HG03108 (cell line): ENCODE measurements around the gene KIF20B.
A peak's percentile ranks its signal among the peaks of the same experiment; 100 is the strongest.

Experiments used
- ATAC-seq: cut with Tn5 transposase; IDR thresholded peaks from one replicate; pipeline ENCODE4 v1.9.1; 2021; ENCODE audit warnings: moderate library complexity; ENCODE audit not compliant: unreplicated experiment

Gene KIF20B, protein sequence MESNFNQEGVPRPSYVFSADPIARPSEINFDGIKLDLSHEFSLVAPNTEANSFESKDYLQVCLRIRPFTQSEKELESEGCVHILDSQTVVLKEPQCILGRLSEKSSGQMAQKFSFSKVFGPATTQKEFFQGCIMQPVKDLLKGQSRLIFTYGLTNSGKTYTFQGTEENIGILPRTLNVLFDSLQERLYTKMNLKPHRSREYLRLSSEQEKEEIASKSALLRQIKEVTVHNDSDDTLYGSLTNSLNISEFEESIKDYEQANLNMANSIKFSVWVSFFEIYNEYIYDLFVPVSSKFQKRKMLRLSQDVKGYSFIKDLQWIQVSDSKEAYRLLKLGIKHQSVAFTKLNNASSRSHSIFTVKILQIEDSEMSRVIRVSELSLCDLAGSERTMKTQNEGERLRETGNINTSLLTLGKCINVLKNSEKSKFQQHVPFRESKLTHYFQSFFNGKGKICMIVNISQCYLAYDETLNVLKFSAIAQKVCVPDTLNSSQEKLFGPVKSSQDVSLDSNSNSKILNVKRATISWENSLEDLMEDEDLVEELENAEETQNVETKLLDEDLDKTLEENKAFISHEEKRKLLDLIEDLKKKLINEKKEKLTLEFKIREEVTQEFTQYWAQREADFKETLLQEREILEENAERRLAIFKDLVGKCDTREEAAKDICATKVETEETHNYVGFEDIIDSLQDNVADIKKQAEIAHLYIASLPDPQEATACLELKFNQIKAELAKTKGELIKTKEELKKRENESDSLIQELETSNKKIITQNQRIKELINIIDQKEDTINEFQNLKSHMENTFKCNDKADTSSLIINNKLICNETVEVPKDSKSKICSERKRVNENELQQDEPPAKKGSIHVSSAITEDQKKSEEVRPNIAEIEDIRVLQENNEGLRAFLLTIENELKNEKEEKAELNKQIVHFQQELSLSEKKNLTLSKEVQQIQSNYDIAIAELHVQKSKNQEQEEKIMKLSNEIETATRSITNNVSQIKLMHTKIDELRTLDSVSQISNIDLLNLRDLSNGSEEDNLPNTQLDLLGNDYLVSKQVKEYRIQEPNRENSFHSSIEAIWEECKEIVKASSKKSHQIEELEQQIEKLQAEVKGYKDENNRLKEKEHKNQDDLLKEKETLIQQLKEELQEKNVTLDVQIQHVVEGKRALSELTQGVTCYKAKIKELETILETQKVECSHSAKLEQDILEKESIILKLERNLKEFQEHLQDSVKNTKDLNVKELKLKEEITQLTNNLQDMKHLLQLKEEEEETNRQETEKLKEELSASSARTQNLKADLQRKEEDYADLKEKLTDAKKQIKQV (N-terminal part only)

DNA sequence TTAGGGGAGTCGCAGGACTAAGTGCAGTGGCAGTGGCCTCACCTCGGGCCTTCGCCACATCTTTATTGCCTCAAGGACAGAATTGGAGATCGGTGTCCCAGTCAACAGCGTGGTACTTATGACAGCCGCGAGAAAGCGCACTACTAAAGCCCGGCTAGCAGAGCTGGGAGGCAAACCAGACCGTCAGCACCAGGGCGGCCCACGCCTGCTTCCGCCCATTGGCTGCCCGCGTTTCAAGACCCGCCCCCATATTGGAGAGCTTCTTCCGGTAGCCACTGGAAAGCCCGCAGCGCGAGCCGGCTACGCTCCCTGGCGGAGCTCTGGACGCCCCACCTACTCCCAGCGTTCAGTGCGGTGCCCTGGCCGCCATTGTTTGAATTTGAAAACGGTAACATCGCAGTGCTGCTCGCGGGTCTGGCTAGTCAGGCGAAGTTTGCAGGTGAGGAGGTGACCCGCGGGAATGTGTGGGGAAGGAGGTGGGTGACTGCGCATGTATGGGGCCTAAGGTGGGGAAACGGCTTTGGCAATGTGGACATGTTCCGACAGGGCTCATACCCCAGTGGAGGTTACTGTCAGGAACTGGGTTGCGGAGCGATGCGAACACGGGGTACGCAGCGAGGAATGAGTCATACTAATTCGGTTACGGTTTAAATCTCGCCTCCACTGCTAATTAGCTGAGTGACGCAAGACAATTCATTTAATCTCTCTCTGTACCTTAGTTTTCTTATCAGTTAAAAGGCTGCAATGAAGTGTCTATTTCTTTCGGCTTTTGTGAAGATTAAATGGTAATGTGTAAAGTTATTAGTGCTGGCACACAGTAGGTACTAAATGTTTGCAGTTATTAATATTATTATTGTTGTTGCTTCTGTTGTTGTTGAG, at the start of gene KIF20B:
KIF20B (plus strand) TSS at position 349 of the 879 bp plus-strand sequence. CDS start 3,705 bp downstream, outside the sequence.
- ATAC-seq, result peak; percentile 97

DNA sequence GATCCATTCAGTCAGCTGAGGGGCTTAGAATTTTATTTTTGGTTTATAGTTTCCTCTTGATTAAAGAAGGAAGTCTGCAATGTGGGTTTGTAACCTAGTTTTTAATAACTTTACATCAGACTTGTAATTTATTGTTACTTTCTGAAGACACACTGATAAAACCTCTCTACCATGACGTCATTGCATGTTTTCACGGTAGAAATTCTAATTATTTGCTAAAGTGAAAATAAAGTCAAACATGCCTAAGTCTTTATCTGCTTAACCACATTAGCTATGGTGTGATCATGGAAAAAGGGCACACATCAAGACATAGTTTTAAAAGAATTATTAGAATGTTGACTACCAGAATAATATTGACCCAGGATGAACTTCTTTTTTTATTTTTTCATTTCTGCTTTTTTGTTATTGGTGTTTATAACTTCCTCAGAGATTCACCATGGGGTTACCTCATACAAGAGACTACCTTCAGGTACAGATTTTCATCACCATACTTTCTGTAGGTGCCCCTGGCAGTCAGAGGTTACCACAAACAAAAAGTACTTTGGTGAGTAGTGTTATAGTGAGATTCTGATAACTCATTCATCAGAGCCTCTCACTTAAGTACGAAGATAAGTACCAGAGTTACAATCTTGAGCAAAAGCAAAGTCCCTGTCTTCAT, 49.3 kb upstream of the KIF20B start:
- ATAC-seq, result no peak

DNA sequence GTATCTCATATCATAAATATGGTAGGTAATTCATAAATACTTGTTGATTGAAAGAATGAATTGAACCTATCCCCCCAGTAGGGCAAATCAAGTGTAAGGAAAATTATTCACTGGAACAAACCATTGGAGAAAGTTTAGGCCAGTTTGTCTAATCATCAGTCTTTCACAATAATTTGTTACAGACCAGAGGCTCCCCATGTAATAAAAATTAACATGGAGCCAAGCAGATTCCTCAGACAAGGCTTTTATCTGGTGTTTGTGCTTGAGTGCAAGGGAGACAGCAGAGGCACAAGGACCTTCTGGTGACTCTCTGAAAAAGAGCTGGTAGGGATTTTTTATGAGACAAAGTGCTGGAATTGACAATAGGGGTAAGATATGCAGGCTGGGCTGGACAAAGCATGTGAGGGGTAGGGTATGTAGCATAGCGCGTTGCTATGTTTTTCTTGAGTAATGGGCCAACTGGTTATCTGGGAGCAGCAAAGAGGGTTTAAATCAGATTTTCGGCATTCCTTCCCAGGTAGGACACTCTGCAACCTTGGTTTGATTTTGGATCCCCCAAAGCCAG, 48.5 kb upstream of the KIF20B start:
- ATAC-seq, result no peak

DNA sequence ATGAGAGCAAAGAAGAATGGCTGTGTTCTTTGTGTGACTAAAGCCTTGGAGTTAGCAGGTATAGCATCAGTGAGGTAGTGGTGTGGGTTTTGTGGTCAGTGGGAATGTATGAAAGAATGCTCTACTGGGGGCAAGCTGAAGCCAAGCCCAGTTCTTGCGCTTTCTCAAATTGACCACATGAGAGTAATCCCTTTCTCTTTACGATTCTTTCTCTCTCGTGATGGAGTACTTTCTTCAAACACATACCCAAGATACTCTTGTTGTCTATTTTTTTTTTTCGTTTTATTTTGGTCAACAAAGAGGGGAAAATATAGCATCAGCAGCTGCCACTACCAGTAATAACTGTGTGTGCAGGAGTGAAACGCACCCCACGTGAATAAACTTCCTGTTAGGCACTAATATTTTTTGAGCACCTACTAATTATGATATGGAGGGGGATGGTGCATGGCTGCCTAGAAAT, 48.0 kb upstream of the KIF20B start:
- ATAC-seq, result peak; percentile 49

DNA sequence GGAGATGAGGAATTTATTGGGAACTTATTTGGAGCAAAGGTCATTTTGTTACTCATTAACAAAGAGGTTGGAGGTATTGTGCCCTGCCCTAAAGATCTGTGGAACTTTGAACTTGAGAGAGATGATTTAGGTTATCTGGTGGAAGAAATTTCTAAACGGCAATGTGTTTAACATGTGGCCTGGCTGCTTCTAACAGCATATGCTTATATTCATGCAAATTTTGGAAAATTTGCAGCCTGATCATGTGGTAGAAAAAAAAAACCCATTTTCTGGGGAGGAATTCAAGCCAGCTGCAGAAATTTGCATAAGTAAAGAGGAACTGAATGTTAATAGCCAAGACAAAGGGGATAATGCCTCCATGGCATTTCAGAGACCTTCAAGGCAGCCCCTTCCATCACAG, 45.7 kb upstream of the KIF20B start:
- no peak for ATAC-seq

DNA sequence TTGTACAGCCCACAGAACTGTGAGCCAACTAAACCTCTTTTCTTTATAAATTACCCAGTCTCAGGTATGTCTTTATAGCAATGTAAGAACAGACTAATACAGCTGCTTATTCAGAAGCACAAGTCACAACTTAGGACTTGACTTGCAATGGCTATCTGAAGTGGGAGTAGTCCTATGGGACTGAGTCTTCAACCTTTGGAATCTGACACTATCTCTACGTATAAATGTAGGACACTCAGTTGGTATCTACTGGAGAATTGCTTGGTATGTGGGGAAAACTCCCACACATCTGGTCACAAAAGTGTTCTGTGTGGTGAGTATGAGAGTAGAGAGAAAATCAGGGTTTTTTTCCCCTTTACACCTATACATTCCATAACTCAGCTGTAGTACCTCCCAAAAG, 44.1 kb upstream of the KIF20B start:
- ATAC-seq, result no peak

DNA sequence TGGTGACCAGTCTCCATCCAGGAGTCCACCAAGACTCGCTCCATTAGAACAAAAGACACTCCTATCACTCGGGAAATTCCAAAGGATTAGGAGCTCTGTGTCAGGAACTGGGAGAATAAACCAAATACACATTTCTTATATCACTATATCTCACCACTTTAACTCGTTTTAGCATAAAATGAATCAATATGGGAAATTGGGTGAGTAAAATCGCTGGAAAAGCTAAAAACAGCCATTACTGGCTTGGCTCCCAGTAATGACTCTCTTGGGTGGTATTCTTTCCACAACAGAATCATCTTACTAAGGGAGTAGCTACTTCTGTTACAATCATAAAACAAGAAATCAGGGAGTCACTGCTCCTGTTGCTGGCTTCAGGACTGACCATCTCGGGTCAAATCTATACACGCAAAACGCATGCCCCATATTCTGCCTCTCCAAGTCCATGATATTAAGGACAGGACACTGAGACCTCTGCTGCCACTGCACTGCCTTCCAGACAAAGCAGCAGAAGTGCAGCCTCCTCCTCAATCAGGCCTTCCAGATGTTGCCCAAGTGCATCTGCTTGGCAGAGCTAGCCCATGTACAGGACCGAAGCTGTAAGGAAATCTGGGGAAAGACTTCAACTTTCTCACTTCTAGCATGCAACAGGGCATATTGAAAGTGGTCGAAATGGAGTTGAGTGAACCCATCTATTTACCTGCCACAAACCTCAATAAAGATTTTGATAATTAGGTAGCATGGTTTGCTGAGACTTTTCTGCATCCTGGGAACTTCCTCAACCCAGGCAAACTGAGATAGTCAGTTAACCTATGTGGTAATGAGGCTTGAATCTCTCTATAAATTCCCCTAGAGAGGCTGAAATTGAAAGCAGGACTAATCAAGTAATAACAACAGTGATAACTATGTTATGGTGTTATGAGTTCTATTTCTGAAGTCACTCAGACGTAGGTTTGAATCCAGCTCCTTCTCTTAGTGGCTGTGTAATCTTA, 42.0 kb upstream of the KIF20B start:
- no peak for ATAC-seq

DNA sequence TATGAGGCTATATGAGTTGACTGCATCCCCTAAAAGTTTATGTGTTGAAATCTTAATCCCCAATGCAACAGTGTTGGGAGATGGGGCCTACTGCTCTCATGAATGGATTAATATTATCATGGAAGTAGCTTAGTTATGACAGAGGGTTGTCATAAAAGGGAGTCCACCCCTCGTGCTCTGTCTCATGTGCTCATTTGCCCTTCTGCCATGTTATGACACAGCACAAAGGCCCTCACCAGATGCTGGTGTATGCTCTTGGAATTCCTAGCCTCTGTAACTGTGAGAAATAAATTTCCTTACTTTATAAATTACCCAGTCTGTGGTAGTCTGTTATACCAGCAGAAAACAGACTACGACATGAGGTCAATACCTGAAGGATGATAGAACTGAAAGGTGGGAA, 38.8 kb upstream of the KIF20B start:
- no peak for ATAC-seq

DNA sequence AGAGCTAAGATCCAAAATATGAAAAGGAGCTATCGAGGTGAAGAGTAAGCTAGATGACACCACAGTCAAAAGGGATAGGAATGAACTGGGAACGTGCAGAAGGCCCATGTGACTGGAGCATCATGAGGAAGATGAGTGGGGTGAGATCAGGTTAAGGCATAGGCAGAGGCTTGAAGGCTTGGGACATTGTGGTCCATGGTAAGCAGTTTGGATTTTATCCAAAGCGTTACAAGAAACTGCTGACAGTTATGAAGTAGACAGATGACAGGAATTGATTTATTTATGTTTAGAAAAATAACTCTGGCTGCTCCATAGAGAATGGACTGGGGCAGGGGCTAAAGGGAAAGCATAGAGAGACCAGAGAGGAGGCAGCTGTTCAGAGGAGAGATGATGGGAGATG, 38.2 kb upstream of the KIF20B start:
- ATAC-seq, result no peak

DNA sequence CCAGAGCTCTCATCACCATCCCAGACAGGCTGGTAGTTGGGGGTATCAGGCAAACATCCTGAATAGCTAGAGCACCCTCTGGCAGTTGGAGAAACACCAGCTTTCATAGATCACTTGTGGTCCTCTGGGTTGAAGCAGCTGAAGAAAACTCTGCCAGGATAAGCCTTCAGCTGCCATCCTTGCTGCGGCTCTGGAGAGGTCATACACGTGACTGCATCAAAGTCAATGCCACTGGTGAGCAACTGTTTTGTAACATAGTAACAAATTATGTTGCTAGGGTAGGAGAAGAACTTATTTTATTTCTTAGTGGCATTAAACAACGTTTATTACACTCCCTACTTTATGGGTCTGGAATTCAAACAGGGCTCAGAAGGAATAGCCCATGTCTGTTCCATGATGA, 37.2 kb upstream of the KIF20B start:
- no peak for ATAC-seq

DNA sequence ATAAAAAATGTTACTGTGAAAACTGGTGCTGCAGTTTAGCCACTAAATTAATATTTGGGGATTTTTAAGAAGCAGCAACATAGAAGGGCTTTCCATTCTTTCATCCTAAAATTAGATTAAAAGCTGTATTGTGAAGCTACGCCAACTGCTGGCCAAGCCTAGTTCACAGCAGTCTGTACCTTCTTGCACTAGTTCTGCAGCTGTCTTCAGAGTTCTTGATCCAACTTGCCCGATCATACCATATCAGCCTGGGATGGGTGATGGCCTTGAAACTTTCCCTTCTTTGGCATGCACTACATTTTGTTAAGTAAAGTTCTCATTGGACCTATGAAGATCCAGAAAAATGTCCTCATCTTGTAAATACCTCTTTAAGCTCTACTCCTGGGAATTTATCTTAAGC, 36.1 kb upstream of the KIF20B start:
- ATAC-seq, result no peak

DNA sequence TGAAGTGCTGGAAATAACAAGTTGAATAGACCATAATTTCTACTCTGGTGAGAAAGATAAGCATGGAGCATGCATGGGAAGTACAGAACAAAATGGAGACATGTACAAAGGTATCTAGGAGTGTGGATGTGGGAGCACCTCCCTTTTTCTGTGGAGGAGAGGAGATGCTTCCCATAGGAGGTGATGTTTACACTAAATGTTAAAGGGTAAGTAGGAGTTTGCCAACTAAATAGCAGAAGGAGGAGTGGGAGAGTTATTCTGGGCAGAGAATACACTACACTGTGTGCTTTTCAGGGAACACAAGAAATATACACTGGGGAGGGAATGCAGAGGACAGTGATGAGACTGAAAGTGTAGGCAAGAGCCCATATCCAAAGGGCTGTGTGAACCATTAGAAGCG, 35.3 kb upstream of the KIF20B start:
- no peak for ATAC-seq

DNA sequence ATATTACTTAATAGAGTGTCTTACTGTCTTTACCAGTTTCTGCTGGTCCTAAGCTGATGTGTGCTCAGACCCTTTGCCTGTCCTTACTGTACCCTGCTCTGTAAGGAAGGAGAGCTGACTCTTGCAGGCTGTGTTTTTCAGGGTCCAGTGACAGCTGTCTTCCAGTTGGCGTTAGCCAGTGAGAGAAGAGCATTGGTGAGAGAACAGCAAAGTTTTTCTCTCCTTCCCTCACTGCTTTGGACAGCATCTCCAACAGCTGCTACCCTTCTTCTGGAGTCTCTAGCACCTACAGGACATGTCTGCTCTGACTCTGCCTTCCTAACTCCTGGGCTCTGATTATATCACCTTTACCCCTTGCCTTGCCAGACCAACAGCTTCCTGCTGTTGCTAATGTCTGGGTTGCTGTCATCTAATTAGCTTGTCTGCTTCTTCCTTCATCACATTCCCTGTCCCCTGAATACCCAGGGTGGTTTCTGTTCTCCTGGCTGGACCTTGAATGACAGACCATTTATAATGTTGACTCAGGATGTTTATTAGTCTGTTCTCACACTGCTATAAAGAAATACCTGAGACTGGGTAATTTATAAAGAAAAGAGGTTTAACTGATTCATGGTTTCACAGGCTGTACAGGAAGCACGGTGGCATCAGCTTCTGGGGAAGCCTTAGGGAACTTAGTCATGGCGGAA, 32.9 kb upstream of the KIF20B start:
- ATAC-seq, result no peak

DNA sequence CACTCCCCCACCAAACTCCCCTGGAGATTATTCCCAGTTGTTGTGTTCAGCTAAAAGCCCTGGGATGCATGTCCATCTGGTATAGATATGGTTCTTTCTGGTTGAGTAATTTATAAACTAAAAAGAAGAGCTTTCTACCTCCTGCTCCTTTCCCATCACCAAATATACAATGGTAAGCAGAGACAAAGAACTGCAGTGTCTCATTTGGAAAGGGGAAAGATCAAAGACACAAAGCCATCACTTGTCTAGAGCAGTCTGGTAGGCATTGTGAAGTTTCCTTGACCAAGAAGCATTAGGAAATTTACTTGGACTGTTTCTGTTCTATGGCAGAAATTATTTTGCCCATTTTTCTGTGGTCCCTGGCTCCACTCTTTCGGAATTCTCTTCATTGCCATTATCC, 31.4 kb upstream of the KIF20B start:
- no peak for ATAC-seq

DNA sequence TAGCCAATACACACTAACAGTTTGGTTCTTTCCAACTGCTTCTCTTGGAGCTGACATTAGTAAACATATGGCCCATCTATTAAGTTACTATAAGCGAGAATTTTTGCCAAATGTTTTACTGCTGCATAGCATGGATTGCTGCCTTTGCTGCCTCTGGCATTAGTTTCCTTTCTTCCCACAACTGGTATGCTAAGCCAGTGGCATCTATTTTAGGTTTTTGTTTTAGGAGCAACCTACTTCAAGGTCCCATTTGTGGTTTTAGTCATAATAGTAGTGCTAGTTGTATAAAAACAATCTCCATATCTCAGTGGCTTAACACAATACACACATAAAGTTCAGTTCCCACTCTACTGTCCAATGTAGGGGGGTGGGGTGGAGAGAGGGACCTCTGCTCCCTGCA, 30.5 kb upstream of the KIF20B start:
- no peak for ATAC-seq

DNA sequence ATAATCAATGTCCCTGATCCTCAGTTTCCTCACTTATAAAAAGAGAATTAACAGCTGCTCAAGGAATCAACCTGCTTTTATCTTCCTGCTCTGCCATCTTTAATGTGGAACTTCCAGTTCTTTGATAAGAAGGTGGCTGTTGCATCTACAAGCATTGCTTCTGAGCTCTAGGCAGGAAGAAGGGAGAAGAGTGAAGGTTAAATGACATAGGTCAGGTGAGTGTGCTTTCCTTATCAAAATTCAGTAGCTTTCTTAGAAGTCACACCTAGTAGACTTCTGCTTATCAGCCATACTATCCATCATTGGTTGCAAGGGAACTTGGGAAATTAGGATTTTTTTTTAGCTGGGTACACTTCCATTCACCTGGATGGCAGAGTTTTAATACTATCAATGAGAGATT, 24.0 kb upstream of the KIF20B start:
- no peak for ATAC-seq

DNA sequence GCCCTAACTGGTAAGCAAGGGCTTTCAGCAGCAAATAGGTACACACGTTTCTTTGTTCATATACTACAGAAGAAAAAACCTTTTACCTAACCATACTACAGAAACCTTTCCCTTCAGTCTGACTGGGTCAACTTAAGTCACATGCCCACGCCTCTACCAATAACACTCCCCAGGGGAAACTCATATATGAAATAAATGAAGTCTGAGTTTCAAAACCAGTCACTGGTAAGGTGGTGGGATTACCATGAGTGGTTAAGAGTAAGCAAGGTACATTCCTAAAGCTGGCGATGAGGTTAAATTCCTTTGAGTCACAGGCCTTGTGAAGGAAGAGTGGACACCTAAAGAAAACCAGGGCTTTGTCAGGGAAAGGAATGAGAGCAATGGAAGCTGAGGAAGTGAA, 21.4 kb upstream of the KIF20B start:
- no peak for ATAC-seq

DNA sequence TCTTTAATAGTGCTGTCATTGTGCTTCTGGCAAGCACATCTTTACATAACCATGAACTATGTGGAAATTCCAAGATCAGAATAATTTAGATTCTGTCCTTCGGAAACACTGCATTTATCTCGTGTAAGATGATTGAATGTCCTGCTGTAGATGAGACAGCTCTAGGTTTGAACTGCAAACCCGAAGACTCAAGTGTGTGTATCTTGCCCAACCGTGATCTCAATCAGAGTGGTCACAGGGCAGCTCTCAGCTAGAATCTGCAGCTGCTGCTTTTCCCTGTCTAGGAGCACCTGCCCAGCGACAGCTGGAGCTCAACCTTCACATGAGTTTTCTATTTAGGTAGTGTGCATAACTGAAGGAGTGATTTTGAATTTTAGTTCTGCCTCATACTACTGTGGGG, 17.5 kb upstream of the KIF20B start:
- ATAC-seq, result no peak
